ENCODE measurements around the gene TRIM29. TPM values are rescaled to one million over a fixed set of nuclear protein-coding genes. Genes with fewer than 3 reads are reported as not detected.

Gene TRIM29
- total and polyA plus RNA-seq, 9 of the 15 experiments (the other 6 are each of a cell fraction or from before 2014, with no cell fraction given): 0.08 to 1.4 (median 0.42) TPM; not detected in 2

GRCh38 chr11:120133216-120134105 is 4.5 kb downstream of the TRIM29 start (continued):
- TF ChIP-seq, protein P1, sequence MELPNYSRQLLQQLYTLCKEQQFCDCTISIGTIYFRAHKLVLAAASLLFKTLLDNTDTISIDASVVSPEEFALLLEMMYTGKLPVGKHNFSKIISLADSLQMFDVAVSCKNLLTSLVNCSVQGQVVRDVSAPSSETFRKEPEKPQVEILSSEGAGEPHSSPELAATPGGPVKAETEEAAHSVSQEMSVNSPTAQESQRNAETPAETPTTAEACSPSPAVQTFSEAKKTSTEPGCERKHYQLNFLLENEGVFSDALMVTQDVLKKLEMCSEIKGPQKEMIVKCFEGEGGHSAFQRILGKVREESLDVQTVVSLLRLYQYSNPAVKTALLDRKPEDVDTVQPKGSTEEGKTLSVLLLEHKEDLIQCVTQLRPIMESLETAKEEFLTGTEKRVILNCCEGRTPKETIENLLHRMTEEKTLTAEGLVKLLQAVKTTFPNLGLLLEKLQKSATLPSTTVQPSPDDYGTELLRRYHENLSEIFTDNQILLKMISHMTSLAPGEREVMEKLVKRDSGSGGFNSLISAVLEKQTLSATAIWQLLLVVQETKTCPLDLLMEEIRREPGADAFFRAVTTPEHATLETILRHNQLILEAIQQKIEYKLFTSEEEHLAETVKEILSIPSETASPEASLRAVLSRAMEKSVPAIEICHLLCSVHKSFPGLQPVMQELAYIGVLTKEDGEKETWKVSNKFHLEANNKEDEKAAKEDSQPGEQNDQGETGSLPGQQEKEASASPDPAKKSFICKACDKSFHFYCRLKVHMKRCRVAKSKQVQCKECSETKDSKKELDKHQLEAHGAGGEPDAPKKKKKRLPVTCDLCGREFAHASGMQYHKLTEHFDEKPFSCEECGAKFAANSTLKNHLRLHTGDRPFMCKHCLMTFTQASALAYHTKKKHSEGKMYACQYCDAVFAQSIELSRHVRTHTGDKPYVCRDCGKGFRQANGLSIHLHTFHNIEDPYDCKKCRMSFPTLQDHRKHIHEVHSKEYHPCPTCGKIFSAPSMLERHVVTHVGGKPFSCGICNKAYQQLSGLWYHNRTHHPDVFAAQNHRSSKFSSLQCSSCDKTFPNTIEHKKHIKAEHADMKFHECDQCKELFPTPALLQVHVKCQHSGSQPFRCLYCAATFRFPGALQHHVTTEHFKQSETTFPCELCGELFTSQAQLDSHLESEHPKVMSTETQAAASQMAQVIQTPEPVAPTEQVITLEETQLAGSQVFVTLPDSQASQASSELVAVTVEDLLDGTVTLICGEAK (IDR thresholded peaks at IDR 0.05): no peak
- TF ChIP-seq, protein P1 (CRISPR knock-in tag; IDR thresholded peaks at IDR 0.05): no peak
- TF ChIP-seq ZNF143 (CRISPR knock-in tag; IDR thresholded peaks at IDR 0.05) (no peak), BRF1 (IDR thresholded peaks at IDR 0.05; ENCODE audit: borderline replicate concordance, extremely low read depth, insufficient read length) (no peak), ZNF184 (CRISPR knock-in tag; IDR thresholded peaks at IDR 0.05) (no peak), GTF2F1 (IDR thresholded peaks at IDR 0.05; ENCODE audit: low read depth, low read length) (no peak), ZNF740 (CRISPR knock-in tag; IDR thresholded peaks at IDR 0.05) (no peak), ZNF740 (tag; IDR thresholded peaks at IDR 0.05) (no peak), HOXB6 (CRISPR knock-in tag; IDR thresholded peaks at IDR 0.05; ENCODE audit: borderline replicate concordance) (no peak), ZNF197 (CRISPR knock-in tag; IDR thresholded peaks at IDR 0.05; ENCODE audit: low read depth) (no peak), MCM7 (IDR thresholded peaks at IDR 0.05) (no peak), CBX1 (IDR thresholded peaks at IDR 0.05; ENCODE audit: low read depth) (no peak), NFATC3 (IDR thresholded peaks at IDR 0.05) (no peak), MAFF (IDR thresholded peaks at IDR 0.05; ENCODE audit: low read length) (no peak)
